BE2C (cell line): ENCODE data around the gene FUT2.

ENCODE experiments used
- DNase-seq: peaks from one replicate; pipeline ENCODE4 v3.0.0-alpha.2; 2020
- H3K27me3 ChIP-seq: fragments of 250-450 bp; sonication (Bioruptor Pico); 2 replicates; pipeline ENCODE4 v1.5.1; 2020; ENCODE audit warnings: mild to moderate bottlenecking
- H3K36me3 ChIP-seq: fragments of 250-450 bp; sonication (Bioruptor Pico); 2 replicates; pipeline ENCODE4 v1.5.1; 2020; ENCODE audit warnings: mild to moderate bottlenecking
- H3K4me1 ChIP-seq: fragments of 250-450 bp; sonication (Bioruptor Pico); 2 replicates; pipeline ENCODE4 v1.5.1; 2020
- H3K4me3 ChIP-seq: 2 replicates; pipeline ENCODE4 v1.5.1; 2011; ENCODE audit warnings: low read depth, low read length
- H3K9me3 ChIP-seq: fragments of 250-450 bp; sonication (Bioruptor Pico); 2 replicates; pipeline ENCODE4 v1.5.1; 2020
- CTCF ChIP-seq: IDR thresholded peaks from 2 replicates; pipeline ENCODE4 v1.5.1; 2012; ENCODE audit warnings: mild to moderate bottlenecking, low read depth, low read length

FUT2 gene

GRCh38 chr19:48728911-48729664 is 33.3 kb downstream of the FUT2 start:
- no peak for DNase-seq
- no peak overlapping the region for H3K4me3 ChIP-seq
- no peaks in the 10 kb centered on the region for H3K36me3 ChIP-seq

GRCh38 chr19:48731452-48731851 is 35.7 kb downstream of the FUT2 start:
- no peak for DNase-seq
- H3K4me3 ChIP-seq = no peak overlapping the region
- TF ChIP-seq CTCF = no peak
- no peaks in the 10 kb centered on the region for H3K27me3 ChIP-seq
- H3K4me1 ChIP-seq = no peaks in the 10 kb centered on the region
- H3K36me3 ChIP-seq = no peaks in the 10 kb centered on the region
- no peaks in the 10 kb centered on the region for H3K9me3 ChIP-seq

More at GRCh38 chr19:48728911-48729664, 33.3 kb downstream of the FUT2 start:
- H3K9me3 ChIP-seq = no peaks in the 10 kb centered on the region
- H3K4me1 ChIP-seq = peaks cover 5% of the 10 kb centered on the region
- no peaks in the 10 kb centered on the region for H3K27me3 ChIP-seq
- TF ChIP-seq CTCF = no peak

- peaks cover 5% of the 10 kb centered on the region for H3K27me3 ChIP-seq
- no peak for DNase-seq
- no peaks in the 10 kb centered on the region; the same call in 1 of the 2 replicates for H3K4me1 ChIP-seq
- no peaks in the 10 kb centered on the region for H3K9me3 ChIP-seq
- no peak for TF ChIP-seq CTCF
- no peak overlapping the region for H3K4me3 ChIP-seq
- H3K36me3 ChIP-seq = no peaks in the 10 kb centered on the region
These were observed 38.9 kb downstream of the FUT2 start for GRCh38 chr19:48734625-48735024.

GRCh38 chr19:48735031-48735615 is 39.4 kb downstream of the FUT2 start:
- Histone ChIP-seq H3K9me3 (no peaks in the 10 kb centered on the region), H3K36me3 (no peaks in the 10 kb centered on the region), H3K27me3 (peaks cover 5% of the 10 kb centered on the region), H3K4me1 (no peaks in the 10 kb centered on the region; the same call in 1 of the 2 replicates), H3K4me3 (no peak overlapping the region)
- TF ChIP-seq CTCF = no peak
- no peak for DNase-seq

- Histone ChIP-seq H3K9me3 (no peaks in the 10 kb centered on the region), H3K4me1 (peaks cover 7% of the 10 kb centered on the region; the same call in 1 of the 2 replicates), H3K36me3 (no peaks in the 10 kb centered on the region), H3K4me3 (no peak overlapping the region), H3K27me3 (peaks cover 5% of the 10 kb centered on the region)
- TF ChIP-seq CTCF = no peak
- no peak for DNase-seq
These were observed 41.7 kb downstream of the FUT2 start for GRCh38 chr19:48737360-48737998.
